Karpas-422 (cell line): Measurements from ENCODE around the gene ERCC6L2. TPM values are rescaled to one million over a fixed set of nuclear protein-coding genes. Genes with fewer than 3 reads are reported as not detected.

Source experiments
- DNase-seq: peaks from one replicate; pipeline ENCODE4 v3.0.0-alpha.2; 2015
- H2AFZ ChIP-seq: fragments of 200-600 bp; sonication (generic); 2 replicates; pipeline ENCODE4 v1.6.1; 2014; ENCODE audit warnings: antibody characterized with exemption, low read length, mixed read lengths
- H3K27ac ChIP-seq: fragments of 200-600 bp; sonication (generic); 2 replicates; pipeline ENCODE4 v1.5.1; 2014; ENCODE audit warnings: mild to moderate bottlenecking, low read length, moderate library complexity
- H3K27me3 ChIP-seq: fragments of 200-600 bp; sonication (generic); 2 replicates; pipeline ENCODE4 v1.6.1; 2014; ENCODE audit warnings: low read length, mixed read lengths
- H3K36me3 ChIP-seq: fragments of 200-600 bp; sonication (generic); 2 replicates; pipeline ENCODE4 v1.6.1; 2014; ENCODE audit warnings: low read length, mixed read lengths; ENCODE audit not compliant: insufficient read depth
- H3K4me1 ChIP-seq: fragments of 200-600 bp; sonication (generic); 2 replicates; pipeline ENCODE4 v1.6.1; 2014; ENCODE audit warnings: mild to moderate bottlenecking, low read length, mixed read lengths
- H3K4me2 ChIP-seq: fragments of 200-600 bp; sonication (generic); 2 replicates; pipeline ENCODE4 v1.6.1; 2014; ENCODE audit warnings: low read length, low read depth, mild to moderate bottlenecking; ENCODE audit not compliant: poor library complexity, severe bottlenecking
- H3K4me3 ChIP-seq: fragments of 200-600 bp; sonication (generic); 2 replicates; pipeline ENCODE4 v1.5.1; 2014; ENCODE audit warnings: mild to moderate bottlenecking, antibody characterized with exemption, low read length, mixed read lengths
- H3K79me2 ChIP-seq: fragments of 200-600 bp; sonication (generic); 2 replicates; pipeline ENCODE4 v1.6.1; 2014; ENCODE audit warnings: mild to moderate bottlenecking, low read length, mixed read lengths
- H3K9ac ChIP-seq: fragments of 200-600 bp; sonication (generic); 2 replicates; pipeline ENCODE4 v1.6.0; 2014; ENCODE audit warnings: low read length
- H3K9me2 ChIP-seq: fragments of 200-600 bp; sonication (generic), shearing (Covaris generic); replicated peaks from 2 replicates; pipeline ENCODE4 v1.6.0; 2014; ENCODE audit warnings: mild to moderate bottlenecking, low read length, moderate library complexity; ENCODE audit not compliant: insufficient read depth
- H3K9me3 ChIP-seq: fragments of 300-700, 200-600 bp; sonication (generic); 2 replicates; pipeline ENCODE4 v1.6.1; 2014; ENCODE audit warnings: low read length, mixed read lengths
- H4K20me1 ChIP-seq: fragments of 200-600 bp; sonication (generic); 2 replicates; pipeline ENCODE4 v1.6.1; 2014; ENCODE audit warnings: mild to moderate bottlenecking, antibody characterized with exemption, low read length, low read depth; ENCODE audit not compliant: insufficient read depth
- total RNA-seq: library from RNA; depleted of rRNA; stranded (reverse); fragments of >200 nt; shearing (Covaris generic); gene quantifications from 2 replicates; pipeline ENCODE4 v1.2.3, GENCODE V29; 2014; ENCODE audit warnings: low replicate concordance

The ERCC6L2 gene
- total RNA-seq, 1 experiment from 2014 or later, result 54.1 TPM

- Histone ChIP-seq H3K27ac (no peak overlapping the region), H4K20me1 (no peaks in the 10 kb centered on the region), H3K4me1 (peaks cover 16% of the 10 kb centered on the region), H3K36me3 (peaks cover 13% of the 10 kb centered on the region; the same call in 1 of the 2 replicates), H3K4me3 (no peak overlapping the region), H3K79me2 (no peaks in the 10 kb centered on the region), H3K27me3 (no peaks in the 10 kb centered on the region), H3K9me2 (no peaks in the 10 kb centered on the region), H3K9ac (no peak overlapping the region), H2AFZ (no peak overlapping the region), H3K4me2 (no peak overlapping the region), H3K9me3 (no peaks in the 10 kb centered on the region)
- no peak for DNase-seq
Measured at GRCh38 chr9:95979446-95979845, 104.0 kb downstream of the ERCC6L2 start.

- Histone ChIP-seq H3K27ac (no peak overlapping the region), H2AFZ (no peak overlapping the region), H3K79me2 (no peaks in the 10 kb centered on the region), H3K27me3 (no peaks in the 10 kb centered on the region), H3K9me2 (no peaks in the 10 kb centered on the region), H3K4me2 (no peak overlapping the region), H3K4me1 (peaks cover 16% of the 10 kb centered on the region), H3K4me3 (no peak overlapping the region), H3K9me3 (no peaks in the 10 kb centered on the region), H3K9ac (no peak overlapping the region), H4K20me1 (no peaks in the 10 kb centered on the region), H3K36me3 (peaks cover 21% of the 10 kb centered on the region)
- DNase-seq, result no peak
Measured at GRCh38 chr9:95980262-95981125, 105.0 kb downstream of the ERCC6L2 start.

GRCh38 chr9:95981761-95982390, 106.4 kb downstream of the ERCC6L2 start:
- H3K9me2 ChIP-seq, result no peaks in the 10 kb centered on the region
- H3K79me2 ChIP-seq, result no peaks in the 10 kb centered on the region
- H3K27me3 ChIP-seq, result no peaks in the 10 kb centered on the region
- H2AFZ ChIP-seq, result no peak overlapping the region
- no peaks in the 10 kb centered on the region for H3K9me3 ChIP-seq
- H3K9ac ChIP-seq, result no peak overlapping the region
- no peaks in the 10 kb centered on the region for H4K20me1 ChIP-seq
- no peak overlapping the region for H3K4me3 ChIP-seq
- DNase-seq, result no peak
- H3K27ac ChIP-seq, result peak overlapping the region; percentile 40
- peaks cover 16% of the 10 kb centered on the region for H3K4me1 ChIP-seq
- H3K4me2 ChIP-seq, result peak overlapping the region; percentile 39
- H3K36me3 ChIP-seq, result peaks cover 30% of the 10 kb centered on the region

- no peaks in the 10 kb centered on the region for H3K9me3 ChIP-seq
- DNase-seq, result no peak
- no peaks in the 10 kb centered on the region for H3K9me2 ChIP-seq
- H3K4me3 ChIP-seq, result no peak overlapping the region
- H3K79me2 ChIP-seq, result no peaks in the 10 kb centered on the region
- H3K27me3 ChIP-seq, result no peaks in the 10 kb centered on the region
- H3K4me2 ChIP-seq, result no peak overlapping the region
- peaks cover 17% of the 10 kb centered on the region for H3K36me3 ChIP-seq
- no peak overlapping the region for H2AFZ ChIP-seq
- H4K20me1 ChIP-seq, result no peaks in the 10 kb centered on the region
- H3K27ac ChIP-seq, result no peak overlapping the region
- no peak overlapping the region for H3K9ac ChIP-seq
- peaks cover 16% of the 10 kb centered on the region for H3K4me1 ChIP-seq
Measured at GRCh38 chr9:95985440-95986055, 110.1 kb downstream of the ERCC6L2 start.

GRCh38 chr9:95989297-95989696, 113.8 kb downstream of the ERCC6L2 start:
- Histone ChIP-seq H3K9ac (no peak overlapping the region), H4K20me1 (no peaks in the 10 kb centered on the region), H3K9me2 (no peaks in the 10 kb centered on the region), H3K4me1 (peaks cover 7% of the 10 kb centered on the region), H3K4me2 (no peak overlapping the region), H3K27ac (no peak overlapping the region), H3K4me3 (no peak overlapping the region), H3K36me3 (peaks cover 17% of the 10 kb centered on the region), H3K79me2 (no peaks in the 10 kb centered on the region), H3K27me3 (no peaks in the 10 kb centered on the region), H2AFZ (no peak overlapping the region), H3K9me3 (no peaks in the 10 kb centered on the region)
- DNase-seq, result no peak

- no peak overlapping the region for H3K9ac ChIP-seq
- H3K4me1 ChIP-seq, result peaks cover 7% of the 10 kb centered on the region
- no peak for DNase-seq
- no peak overlapping the region for H3K27ac ChIP-seq
- no peak overlapping the region for H2AFZ ChIP-seq
- H4K20me1 ChIP-seq, result no peaks in the 10 kb centered on the region
- peaks cover 1% of the 10 kb centered on the region; the same call in 1 of the 2 replicates for H3K36me3 ChIP-seq
- no peaks in the 10 kb centered on the region for H3K27me3 ChIP-seq
- H3K9me3 ChIP-seq, result no peaks in the 10 kb centered on the region
- H3K4me2 ChIP-seq, result no peak overlapping the region
- H3K9me2 ChIP-seq, result no peaks in the 10 kb centered on the region
- no peaks in the 10 kb centered on the region for H3K79me2 ChIP-seq
- H3K4me3 ChIP-seq, result no peak overlapping the region
Measured at GRCh38 chr9:95991326-95991725, 115.8 kb downstream of the ERCC6L2 start.

GRCh38 chr9:95992536-95992935, 117.0 kb downstream of the ERCC6L2 start:
- DNase-seq, result no peak
- H3K27me3 ChIP-seq, result no peaks in the 10 kb centered on the region
- no peak overlapping the region for H3K4me3 ChIP-seq
- no peaks in the 10 kb centered on the region for H3K9me2 ChIP-seq
- peaks cover 7% of the 10 kb centered on the region for H3K4me1 ChIP-seq
- H3K79me2 ChIP-seq, result no peaks in the 10 kb centered on the region
- no peaks in the 10 kb centered on the region for H3K9me3 ChIP-seq
- no peak overlapping the region for H3K27ac ChIP-seq
- no peak overlapping the region for H3K4me2 ChIP-seq
- H3K9ac ChIP-seq, result no peak overlapping the region
- H3K36me3 ChIP-seq, result no peaks in the 10 kb centered on the region
- no peaks in the 10 kb centered on the region for H4K20me1 ChIP-seq
- no peak overlapping the region for H2AFZ ChIP-seq

GRCh38 chr9:95993337-95993736, 117.8 kb downstream of the ERCC6L2 start:
- H3K4me3 ChIP-seq, result no peak overlapping the region
- H3K9ac ChIP-seq, result no peak overlapping the region
- H3K9me3 ChIP-seq, result no peaks in the 10 kb centered on the region
- H3K9me2 ChIP-seq, result no peaks in the 10 kb centered on the region
- H2AFZ ChIP-seq, result no peak overlapping the region
- H3K27me3 ChIP-seq, result no peaks in the 10 kb centered on the region
- H3K79me2 ChIP-seq, result no peaks in the 10 kb centered on the region
- DNase-seq, result no peak
- H3K4me2 ChIP-seq, result no peak overlapping the region
- no peak overlapping the region for H3K27ac ChIP-seq
- peaks cover 7% of the 10 kb centered on the region for H3K4me1 ChIP-seq
- no peaks in the 10 kb centered on the region for H3K36me3 ChIP-seq
- no peaks in the 10 kb centered on the region for H4K20me1 ChIP-seq
